ENCODE data around the gene THUMPD1. TPM values are rescaled to one million over a fixed set of nuclear protein-coding genes. Genes with fewer than 3 reads are reported as not detected.

Gene THUMPD1
- polyA plus RNA-seq, 1 of the 3 experiments (the other 2 are of a cell fraction), result 24.8 TPM

DNA sequence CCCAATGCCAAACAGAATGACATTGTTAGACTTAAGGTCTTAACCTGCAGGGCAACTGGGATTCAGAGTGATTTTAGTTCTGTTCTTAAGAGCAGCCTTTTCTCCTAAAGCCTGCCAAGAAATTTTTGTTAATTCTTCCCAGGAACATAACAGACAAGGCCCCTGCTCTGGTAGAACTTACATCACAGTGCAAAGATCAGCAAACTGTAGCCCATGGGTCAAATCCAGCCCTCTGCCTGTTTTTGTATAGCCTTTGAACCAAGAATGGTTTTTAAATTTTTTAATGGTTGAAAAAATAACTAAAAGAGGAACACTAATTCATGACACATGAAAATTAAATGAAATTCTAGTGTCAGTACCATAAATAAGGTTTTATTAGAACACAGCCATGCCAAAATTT lies 26.0 kb upstream of the THUMPD1 start:
- Histone ChIP-seq H3K9me2 (no peaks in the 10 kb centered on the region), H3K36me3 (replicated peaks in 1 of 2; ENCODE audit: control insufficient read depth in 1 of 2, insufficient read depth in 2 of 2, low read length in 1 of 2) (no peaks in the 10 kb centered on the region), H3K27me3 (ENCODE audit: insufficient read depth) (no peaks in the 10 kb centered on the region), H3K4me1 (ENCODE audit: control insufficient read depth in 1 of 2, insufficient read depth in 2 of 2, low read depth in 1 of 2, low read length in 1 of 2) (no peaks in the 10 kb centered on the region), H3K27ac (ENCODE audit: low read depth in 2 of 2, low read length in 1 of 2) (no peak overlapping the region), H3K4me3 (ENCODE audit: low read depth in 2 of 2, low read length in 1 of 2) (no peak overlapping the region), H3F3A (replicated peaks; ENCODE audit: insufficient read depth) (no peaks in the 10 kb centered on the region), H3K9ac (no peak overlapping the region), H3K9me3 (no peaks in the 10 kb centered on the region), H4K20me1 (ENCODE audit: insufficient read depth) (no peaks in the 10 kb centered on the region), H3K4me2 (no peak overlapping the region), H2AFZ (ENCODE audit: low read depth) (no peak overlapping the region), H3K79me2 (ENCODE audit: insufficient read depth) (no peaks in the 10 kb centered on the region)
- no peak for TF ChIP-seq RCOR1 (IDR thresholded peaks at IDR 0.05; ENCODE audit: low read length)
- TF ChIP-seq, protein P1, sequence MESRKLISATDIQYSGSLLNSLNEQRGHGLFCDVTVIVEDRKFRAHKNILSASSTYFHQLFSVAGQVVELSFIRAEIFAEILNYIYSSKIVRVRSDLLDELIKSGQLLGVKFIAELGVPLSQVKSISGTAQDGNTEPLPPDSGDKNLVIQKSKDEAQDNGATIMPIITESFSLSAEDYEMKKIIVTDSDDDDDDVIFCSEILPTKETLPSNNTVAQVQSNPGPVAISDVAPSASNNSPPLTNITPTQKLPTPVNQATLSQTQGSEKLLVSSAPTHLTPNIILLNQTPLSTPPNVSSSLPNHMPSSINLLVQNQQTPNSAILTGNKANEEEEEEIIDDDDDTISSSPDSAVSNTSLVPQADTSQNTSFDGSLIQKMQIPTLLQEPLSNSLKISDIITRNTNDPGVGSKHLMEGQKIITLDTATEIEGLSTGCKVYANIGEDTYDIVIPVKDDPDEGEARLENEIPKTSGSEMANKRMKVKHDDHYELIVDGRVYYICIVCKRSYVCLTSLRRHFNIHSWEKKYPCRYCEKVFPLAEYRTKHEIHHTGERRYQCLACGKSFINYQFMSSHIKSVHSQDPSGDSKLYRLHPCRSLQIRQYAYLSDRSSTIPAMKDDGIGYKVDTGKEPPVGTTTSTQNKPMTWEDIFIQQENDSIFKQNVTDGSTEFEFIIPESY (IDR thresholded peaks at IDR 0.05; ENCODE audit: borderline replicate concordance, low read depth), result no peak
- TF ChIP-seq FOXJ3 (CRISPR knock-in tag; IDR thresholded peaks at IDR 0.05), result no peak
- TF ChIP-seq RXRA (IDR thresholded peaks at IDR 0.05; ENCODE audit: borderline replicate concordance, low read depth), result no peak
- TF ChIP-seq, protein P2, sequence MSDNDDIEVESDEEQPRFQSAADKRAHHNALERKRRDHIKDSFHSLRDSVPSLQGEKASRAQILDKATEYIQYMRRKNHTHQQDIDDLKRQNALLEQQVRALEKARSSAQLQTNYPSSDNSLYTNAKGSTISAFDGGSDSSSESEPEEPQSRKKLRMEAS (IDR thresholded peaks at IDR 0.05; ENCODE audit: low read depth), result no peak
- TF ChIP-seq MEF2A (IDR thresholded peaks at IDR 0.05; ENCODE audit: borderline replicate concordance, low read depth), result no peak
- no peak for TF ChIP-seq CHD2 (IDR thresholded peaks at IDR 0.05; ENCODE audit: low read length, partially characterized antibody)
- TF ChIP-seq, protein P3, sequence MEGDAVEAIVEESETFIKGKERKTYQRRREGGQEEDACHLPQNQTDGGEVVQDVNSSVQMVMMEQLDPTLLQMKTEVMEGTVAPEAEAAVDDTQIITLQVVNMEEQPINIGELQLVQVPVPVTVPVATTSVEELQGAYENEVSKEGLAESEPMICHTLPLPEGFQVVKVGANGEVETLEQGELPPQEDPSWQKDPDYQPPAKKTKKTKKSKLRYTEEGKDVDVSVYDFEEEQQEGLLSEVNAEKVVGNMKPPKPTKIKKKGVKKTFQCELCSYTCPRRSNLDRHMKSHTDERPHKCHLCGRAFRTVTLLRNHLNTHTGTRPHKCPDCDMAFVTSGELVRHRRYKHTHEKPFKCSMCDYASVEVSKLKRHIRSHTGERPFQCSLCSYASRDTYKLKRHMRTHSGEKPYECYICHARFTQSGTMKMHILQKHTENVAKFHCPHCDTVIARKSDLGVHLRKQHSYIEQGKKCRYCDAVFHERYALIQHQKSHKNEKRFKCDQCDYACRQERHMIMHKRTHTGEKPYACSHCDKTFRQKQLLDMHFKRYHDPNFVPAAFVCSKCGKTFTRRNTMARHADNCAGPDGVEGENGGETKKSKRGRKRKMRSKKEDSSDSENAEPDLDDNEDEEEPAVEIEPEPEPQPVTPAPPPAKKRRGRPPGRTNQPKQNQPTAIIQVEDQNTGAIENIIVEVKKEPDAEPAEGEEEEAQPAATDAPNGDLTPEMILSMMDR (IDR thresholded peaks at IDR 0.05), result no peak
- TF ChIP-seq TEAD4 (IDR thresholded peaks at IDR 0.05; ENCODE audit: borderline replicate concordance, insufficient read depth), result no peak
- TF ChIP-seq TCF12 (IDR thresholded peaks at IDR 0.05), result no peak
- no peak for TF ChIP-seq NFIC (IDR thresholded peaks at IDR 0.05; ENCODE audit: borderline replicate concordance)
- no peak for TF ChIP-seq EZH2phosphoT487 (IDR thresholded peaks at IDR 0.05; ENCODE audit: borderline replicate concordance, low read depth)
- TF ChIP-seq SMC3 (IDR thresholded peaks at IDR 0.05; ENCODE audit: low read depth, low read length), result no peak
- TF ChIP-seq SIN3A (IDR thresholded peaks at IDR 0.05; ENCODE audit: borderline replicate concordance, low read depth, low read length), result no peak
- TF ChIP-seq JUND (IDR thresholded peaks at IDR 0.05), result no peak
- TF ChIP-seq, protein P4, sequence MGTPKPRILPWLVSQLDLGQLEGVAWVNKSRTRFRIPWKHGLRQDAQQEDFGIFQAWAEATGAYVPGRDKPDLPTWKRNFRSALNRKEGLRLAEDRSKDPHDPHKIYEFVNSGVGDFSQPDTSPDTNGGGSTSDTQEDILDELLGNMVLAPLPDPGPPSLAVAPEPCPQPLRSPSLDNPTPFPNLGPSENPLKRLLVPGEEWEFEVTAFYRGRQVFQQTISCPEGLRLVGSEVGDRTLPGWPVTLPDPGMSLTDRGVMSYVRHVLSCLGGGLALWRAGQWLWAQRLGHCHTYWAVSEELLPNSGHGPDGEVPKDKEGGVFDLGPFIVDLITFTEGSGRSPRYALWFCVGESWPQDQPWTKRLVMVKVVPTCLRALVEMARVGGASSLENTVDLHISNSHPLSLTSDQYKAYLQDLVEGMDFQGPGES (IDR thresholded peaks at IDR 0.05; ENCODE audit: low read depth, low read length), result no peak
- TF ChIP-seq NRF1 (IDR thresholded peaks at IDR 0.05; ENCODE audit: low read depth, low read length), result no peak
- no peak for TF ChIP-seq FOSL2 (IDR thresholded peaks at IDR 0.05; ENCODE audit: borderline replicate concordance, low read depth)
- no peak for TF ChIP-seq GABPA (IDR thresholded peaks at IDR 0.05; ENCODE audit: low read depth)
- ChIA-PET CTCF (no interaction called here), POLR2A (no interaction called here)
- DNase-seq, result no peak
